Epithelial cell of prostate (primary cell): Measurements from ENCODE around the gene GAS6.
A peak's percentile ranks its signal among the peaks of the same experiment; 100 is the strongest.

Experiments
- DNase-seq: peaks from one replicate; pipeline ENCODE4 v3.0.0-alpha.2; 2011; ENCODE audit warnings: low read depth, low spot score
- H3K27ac ChIP-seq: fragments of 450-650 bp; 2 replicates; pipeline ENCODE4 v1.5.1; 2017; ENCODE audit warnings: mild to moderate bottlenecking

The GAS6 gene

GRCh38 chr13:113863524-113864272 is at the start of gene GAS6:
TSS of gene GAS6 (minus strand) at chr13:113864076. CDS start at chr13:113863920, 156 bp downstream.
- no peak for DNase-seq
- H3K27ac ChIP-seq = peak within 1 kb of the TSS; percentile 84

- DNase-seq = peak; percentile 36
- H3K27ac ChIP-seq = peak overlapping the region; percentile 76
These were observed 49.5 kb upstream of the GAS6 start for GRCh38 chr13:113913408-113913807.

GRCh38 chr13:113912596-113912995 is 48.7 kb upstream of the GAS6 start:
- no peak for DNase-seq
- peak overlapping the region; percentile 76 for H3K27ac ChIP-seq

GRCh38 chr13:113907635-113908617 is 44.0 kb upstream of the GAS6 start:
- peak; percentile 10 for DNase-seq
- peak overlapping the region; percentile 76 for H3K27ac ChIP-seq

GRCh38 chr13:113906571-113906970 is 42.7 kb upstream of the GAS6 start:
- DNase-seq = no peak
- peak overlapping the region; percentile 76 for H3K27ac ChIP-seq

GRCh38 chr13:113905942-113906341 is 42.1 kb upstream of the GAS6 start:
- no peak overlapping the region for H3K27ac ChIP-seq
- no peak for DNase-seq

GRCh38 chr13:113905018-113905417 is 41.1 kb upstream of the GAS6 start:
- no peak for DNase-seq
- H3K27ac ChIP-seq = no peak overlapping the region

GRCh38 chr13:113904411-113904810 is 40.5 kb upstream of the GAS6 start:
- no peak overlapping the region for H3K27ac ChIP-seq
- DNase-seq = no peak

GRCh38 chr13:113903912-113904311 is 40.0 kb upstream of the GAS6 start:
- DNase-seq = no peak
- no peak overlapping the region for H3K27ac ChIP-seq

GRCh38 chr13:113902986-113903775 is 39.3 kb upstream of the GAS6 start:
- no peak overlapping the region for H3K27ac ChIP-seq

GRCh38 chr13:113902481-113902880 is 38.6 kb upstream of the GAS6 start:
- DNase-seq = no peak
- H3K27ac ChIP-seq = no peak overlapping the region

More at GRCh38 chr13:113902986-113903775, 39.3 kb upstream of the GAS6 start:
- DNase-seq = no peak

GRCh38 chr13:113901642-113902041 is 37.8 kb upstream of the GAS6 start:
- no peak overlapping the region for H3K27ac ChIP-seq
- no peak for DNase-seq

GRCh38 chr13:113901231-113901630 is 37.4 kb upstream of the GAS6 start:
- H3K27ac ChIP-seq = no peak overlapping the region
- no peak for DNase-seq

GRCh38 chr13:113900646-113901045 is 36.8 kb upstream of the GAS6 start:
- no peak overlapping the region for H3K27ac ChIP-seq
- DNase-seq = no peak

GRCh38 chr13:113898391-113898790 is 34.5 kb upstream of the GAS6 start:
- peak overlapping the region; percentile 92 for H3K27ac ChIP-seq
- no peak for DNase-seq

- peak overlapping the region; percentile 92 for H3K27ac ChIP-seq
- DNase-seq = no peak
These were observed 34.1 kb upstream of the GAS6 start for GRCh38 chr13:113897966-113898365.

GRCh38 chr13:113897161-113897560 is 33.3 kb upstream of the GAS6 start:
- peak; percentile 69 for DNase-seq
- peak overlapping the region; percentile 92 for H3K27ac ChIP-seq

GRCh38 chr13:113895436-113895835 is 31.6 kb upstream of the GAS6 start:
- DNase-seq = no peak
- H3K27ac ChIP-seq = peak overlapping the region; percentile 92

- DNase-seq = no peak
- H3K27ac ChIP-seq = no peak overlapping the region
These were observed 27.1 kb upstream of the GAS6 start for GRCh38 chr13:113890774-113891480.

- no peak overlapping the region for H3K27ac ChIP-seq
- DNase-seq = no peak
These were observed 25.6 kb upstream of the GAS6 start for GRCh38 chr13:113889467-113889866.
